IMR-90 (cell line): ENCODE data around the gene DPYD.

Experiments
- BHLHE40 ChIP-seq: fragments of 150-350 bp; IDR thresholded peaks from 2 replicates; pipeline ENCODE4 v1.6.1; 2016; ENCODE audit warnings: mild to moderate bottlenecking, low read depth, low read length
- CEBPB ChIP-seq: IDR thresholded peaks from 2 replicates; pipeline ENCODE4 v1.6.1; 2012; ENCODE audit warnings: low read depth, low read length, improper control_type of control experiment
- CTCF ChIP-seq: conservative IDR thresholded peaks from 2 replicates; pipeline ENCODE4 v1.5.1; 2012; ENCODE audit warnings: mild to moderate bottlenecking, low read depth, low read length, improper control_type of control experiment
- MAZ ChIP-seq: IDR thresholded peaks from 2 replicates; pipeline ENCODE4 v1.6.1; 2012; ENCODE audit warnings: low read depth, mild to moderate bottlenecking, low read length, improper control_type of control experiment, moderate library complexity, borderline replicate concordance
- NFE2L2 ChIP-seq: fragments of 150-350 bp; IDR thresholded peaks from 2 replicates; pipeline ENCODE4 v1.6.1; 2016; ENCODE audit warnings: low read depth, mild to moderate bottlenecking, low read length
- POLR2A ChIP-seq: IDR thresholded peaks from 2 replicates; pipeline ENCODE4 v1.6.1; 2012; ENCODE audit warnings: mild to moderate bottlenecking, low read depth, low read length
- RAD21 ChIP-seq: IDR thresholded peaks from 2 replicates; pipeline ENCODE4 v1.6.1; 2012; ENCODE audit warnings: low read length, improper control_type of control experiment
- SMC3 ChIP-seq: fragments of 150-350 bp; IDR thresholded peaks from 2 replicates; pipeline ENCODE4 v1.6.1; 2016; ENCODE audit warnings: low read depth, mild to moderate bottlenecking, antibody characterized with exemption, low read length, moderate library complexity
- USF2 ChIP-seq: fragments of 150-350 bp; IDR thresholded peaks from 2 replicates; pipeline ENCODE4 v1.6.1; 2017; ENCODE audit warnings: mild to moderate bottlenecking, antibody characterized with exemption, low read length, low read depth

DNA sequence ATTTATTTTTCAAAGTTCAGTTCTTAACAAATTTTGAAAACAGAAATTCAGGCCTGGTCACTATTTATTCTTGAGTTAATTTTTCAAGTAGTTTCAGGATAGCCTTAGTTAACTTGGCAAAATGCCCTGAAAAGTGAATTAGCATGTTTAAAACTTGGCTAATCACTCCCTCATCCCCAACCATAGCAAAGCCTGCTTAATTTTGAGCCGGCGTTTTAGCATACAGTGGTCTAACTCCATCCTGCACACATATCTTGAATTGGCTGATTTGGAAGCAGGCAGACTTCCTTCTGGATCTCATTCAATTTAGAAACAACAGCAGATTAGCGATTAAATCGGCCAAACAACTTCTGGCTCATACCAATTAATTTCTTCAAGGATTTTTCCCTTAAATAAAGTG is 760.0 kb downstream of the DPYD start:
- TF ChIP-seq POLR2A (no peak), CTCF (no peak), NFE2L2 (no peak), RAD21 (no peak), BHLHE40 (no peak), MAZ (no peak), SMC3 (no peak), USF2 (no peak), CEBPB (no peak)
